Fibroblast of skin of left biceps (primary cell): ENCODE results near the gene PMCH.
"Not testable (repeated sequence)": the region's sequence is repeated elsewhere in the genome, so short reads cannot be mapped to it uniquely, and the experiment has no call there.

ENCODE experiments used
- DNase-seq, 2 experiments: peaks; one replicate each; pipeline ENCODE4 v3.0.0-alpha.2; 2013; ENCODE audit warnings: low read depth in 2 of 2

The PMCH gene

GRCh38 chr12:102197789-102198188, at the start of gene PMCH:
TSS of gene PMCH (minus strand) at chr12:102197833. CDS start at chr12:102197770, 63 bp downstream.
- no peak for DNase-seq

GRCh38 chr12:102240859-102241258, 43.2 kb upstream of the PMCH start:
- not testable (repeated sequence) for DNase-seq

GRCh38 chr12:102234599-102234998, 37.0 kb upstream of the PMCH start:
- DNase-seq, result no peak

GRCh38 chr12:102232446-102232845, 34.8 kb upstream of the PMCH start:
- DNase-seq, result peak; percentile 9 to 13

- no peak for DNase-seq
Measured at GRCh38 chr12:102232036-102232435, 34.4 kb upstream of the PMCH start.

GRCh38 chr12:102227954-102228353, 30.3 kb upstream of the PMCH start:
- DNase-seq, result no peak

GRCh38 chr12:102220736-102221135, 23.1 kb upstream of the PMCH start:
- no peak for DNase-seq

- no peak for DNase-seq
Measured at GRCh38 chr12:102215992-102216691, 18.5 kb upstream of the PMCH start.

- DNase-seq, result no peak
Measured at GRCh38 chr12:102204025-102204424, 6.4 kb upstream of the PMCH start.

GRCh38 chr12:102202556-102202955, 4.9 kb upstream of the PMCH start:
- no peak for DNase-seq

- DNase-seq, result no peak
Measured at GRCh38 chr12:102201436-102202061, 3.9 kb upstream of the PMCH start.

GRCh38 chr12:102195826-102196225, 1.8 kb downstream of the PMCH start:
- no peak for DNase-seq

GRCh38 chr12:102182635-102183034, 15.0 kb downstream of the PMCH start:
- DNase-seq, result no peak

- DNase-seq, result no peak
Measured at GRCh38 chr12:102174761-102175160, 22.9 kb downstream of the PMCH start.

GRCh38 chr12:102174117-102174516, 23.5 kb downstream of the PMCH start:
- no peak for DNase-seq

GRCh38 chr12:102172436-102172835, 25.2 kb downstream of the PMCH start:
- DNase-seq, result peak in 1 of 2 experiments; percentile 18

- no peak for DNase-seq
Measured at GRCh38 chr12:102171951-102172350, 25.7 kb downstream of the PMCH start.

GRCh38 chr12:102169922-102170621, 27.6 kb downstream of the PMCH start:
- DNase-seq, result no peak

- no peak for DNase-seq
Measured at GRCh38 chr12:102167821-102168604, 29.6 kb downstream of the PMCH start.

- DNase-seq, result no peak
Measured at GRCh38 chr12:102163383-102163782, 34.2 kb downstream of the PMCH start.

GRCh38 chr12:102155206-102155605, 42.4 kb downstream of the PMCH start:
- DNase-seq, result not testable (repeated sequence)

GRCh38 chr12:102147062-102147587, 50.5 kb downstream of the PMCH start:
- not testable (repeated sequence) for DNase-seq
